Smooth muscle cell (in vitro differentiated cells): ENCODE data around the gene MACROH2A1. TPM values are rescaled to one million over a fixed set of nuclear protein-coding genes. Genes with fewer than 3 reads are reported as not detected.

Source experiments
- DNase-seq: peaks from one replicate; lab custom pipeline; 2025; ENCODE audit not compliant: unreplicated experiment; lab: John Stamatoyannopoulos, UW
- H2AFZ ChIP-seq: fragments of 200-600 bp; sonication (generic); 2 replicates; pipeline ENCODE4 v1.6.0; 2016; ENCODE audit warnings: antibody characterized with exemption, low read depth, mild to moderate bottlenecking
- H3F3A ChIP-seq: fragments of 200-600 bp; sonication (generic); 2 replicates; pipeline ENCODE4 v1.6.0; 2017; ENCODE audit warnings: antibody characterized with exemption, low read depth
- H3K27ac ChIP-seq: fragments of 200-600 bp; sonication (generic); 2 replicates; pipeline ENCODE4 v1.5.1; 2016; ENCODE audit warnings: low read depth, mild to moderate bottlenecking
- H3K27me3 ChIP-seq: fragments of 200-600 bp; sonication (generic); 2 replicates; pipeline ENCODE4 v1.6.1; 2016; ENCODE audit warnings: low read depth, mild to moderate bottlenecking
- H3K36me3 ChIP-seq: fragments of 200-600 bp; sonication (generic); 2 replicates; pipeline ENCODE4 v1.5.1; 2016; ENCODE audit warnings: low read depth
- H3K4me1 ChIP-seq: fragments of 200-600 bp; sonication (generic); 2 replicates; pipeline ENCODE4 v1.5.1; 2016; ENCODE audit warnings: low read depth
- H3K4me2 ChIP-seq: fragments of 200-600 bp; sonication (generic); 2 replicates; pipeline ENCODE4 v1.6.0; 2016; ENCODE audit warnings: mild to moderate bottlenecking
- H3K4me3 ChIP-seq: fragments of 200-600 bp; sonication (generic); 2 replicates; pipeline ENCODE4 v1.5.1; 2016; ENCODE audit warnings: mild to moderate bottlenecking
- H3K79me2 ChIP-seq: fragments of 200-600 bp; sonication (generic); 2 replicates; pipeline ENCODE4 v1.6.0; 2016; ENCODE audit warnings: low read depth, mild to moderate bottlenecking
- H3K9ac ChIP-seq: fragments of 200-600 bp; sonication (generic); 2 replicates; pipeline ENCODE4 v1.6.0; 2016; ENCODE audit warnings: low read depth
- H3K9me3 ChIP-seq: fragments of 200-600 bp; sonication (generic); replicated peaks from 2 replicates; pipeline ENCODE4 v1.5.1; 2016; ENCODE audit warnings: low read depth
- H4K20me1 ChIP-seq: fragments of 200-600 bp; sonication (generic); 2 replicates; pipeline ENCODE4 v1.6.0; 2016; ENCODE audit warnings: low read depth
- CTCF ChIP-seq: fragments of 200-600 bp; sonication (generic); IDR thresholded peaks from 2 replicates; pipeline ENCODE4 v1.5.1; 2017; ENCODE audit warnings: borderline replicate concordance, mild to moderate bottlenecking, antibody characterized with exemption; ENCODE audit not compliant: insufficient read depth, poor library complexity, severe bottlenecking
- WGBS: methylation state at CpG from one replicate; pipeline ENCODE4 v1.1.7; 2016; ENCODE audit warnings: low lambda C conversion rate; 5-methylcytosine and 5-hydroxymethylcytosine counted together
- polyA plus RNA-seq: library from polyadenylated mRNA; unstranded; fragments of >200 nt; fragmentation: Nextera tagmentation; extraction: Ambion mirVana; gene quantifications from 2 replicates; pipeline ENCODE4 v1.2.1, GENCODE V29; 2016
- total RNA-seq: library from RNA; depleted of rRNA; stranded (reverse); fragments of >200 nt; gene quantifications from 2 replicates; pipeline ENCODE4 v1.2.3, GENCODE V29; 2014

MACROH2A1 gene
- total and polyA plus RNA-seq, 2 experiments from 2014 or later: 309 to 371 TPM

- Histone ChIP-seq H3F3A (peaks cover 9% of the 10 kb centered on the region), H4K20me1 (peaks cover 70% of the 10 kb centered on the region), H3K4me1 (peaks cover 6% of the 10 kb centered on the region), H3K4me3 (no peak overlapping the region), H3K27me3 (no peaks in the 10 kb centered on the region), H3K79me2 (peaks cover 89% of the 10 kb centered on the region), H2AFZ (no peak overlapping the region), H3K9me3 (no peaks in the 10 kb centered on the region), H3K9ac (peak overlapping the region; percentile 25), H3K36me3 (peaks cover 9% of the 10 kb centered on the region), H3K4me2 (peak overlapping the region; percentile 50), H3K27ac (peak overlapping the region; percentile 89)
- DNase-seq: no peak
- WGBS: 62% methylated on average over 13 of the region's 13 CpGs
- no peak for TF ChIP-seq CTCF
Measured at GRCh38 chr5:135376961-135377624, 21.9 kb downstream of the MACROH2A1 start.

DNA sequence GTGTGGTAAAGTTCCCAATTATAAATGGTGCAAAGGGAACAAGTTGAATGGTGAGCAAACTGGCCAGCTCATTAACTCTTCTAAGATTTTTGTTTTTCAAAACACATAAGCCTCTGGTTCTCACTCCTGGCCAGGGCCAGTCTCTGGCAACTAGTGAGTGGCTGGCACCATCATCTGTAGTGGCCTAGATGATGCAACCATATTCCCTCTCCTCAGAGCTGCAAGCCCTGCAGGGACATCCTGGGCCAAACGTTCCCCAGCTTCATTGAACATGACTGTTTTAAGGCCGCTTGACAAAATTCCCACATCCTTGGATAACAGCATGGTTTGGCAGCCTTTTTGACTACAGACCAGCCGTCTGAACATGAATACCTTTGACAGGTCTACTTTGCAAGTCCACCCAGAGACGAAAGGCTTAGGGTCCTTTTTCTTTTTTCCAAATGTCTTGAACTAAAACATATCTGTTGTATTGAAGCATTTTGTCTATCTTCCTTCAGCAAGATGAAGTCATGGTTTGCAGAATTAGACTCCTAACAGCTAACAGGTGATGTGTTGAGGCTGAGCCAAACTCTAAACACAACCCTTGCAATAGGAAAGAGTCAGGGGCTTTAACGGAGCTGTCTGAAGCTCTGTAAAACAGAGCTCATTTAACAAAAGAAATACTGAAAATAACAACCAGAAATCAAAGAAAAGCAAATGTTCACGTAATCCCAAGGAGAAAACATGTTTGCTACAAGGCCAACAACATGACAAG is 23.8 kb downstream of the MACROH2A1 start:
- no peak overlapping the region for H3K4me3 ChIP-seq
- no peaks in the 10 kb centered on the region for H3K9me3 ChIP-seq
- H2AFZ ChIP-seq: no peak overlapping the region
- peaks cover 89% of the 10 kb centered on the region for H4K20me1 ChIP-seq
- no peak overlapping the region for H3K4me2 ChIP-seq
- no peak for DNase-seq
- H3K27me3 ChIP-seq: no peaks in the 10 kb centered on the region
- peak overlapping the region; percentile 89 for H3K27ac ChIP-seq
- peaks cover 87% of the 10 kb centered on the region for H3K79me2 ChIP-seq
- peaks cover 6% of the 10 kb centered on the region for H3K4me1 ChIP-seq
- WGBS: 85% methylated on average over 6 of the region's 6 CpGs
- no peak for TF ChIP-seq CTCF
- peaks cover 10% of the 10 kb centered on the region for H3F3A ChIP-seq
- no peak overlapping the region for H3K9ac ChIP-seq
- H3K36me3 ChIP-seq: peaks cover 13% of the 10 kb centered on the region

- H3K4me1 ChIP-seq: peaks cover 6% of the 10 kb centered on the region
- H3K36me3 ChIP-seq: peaks cover 13% of the 10 kb centered on the region
- no peak overlapping the region for H3K4me3 ChIP-seq
- peak overlapping the region; percentile 89 for H3K27ac ChIP-seq
- no peak for DNase-seq
- H4K20me1 ChIP-seq: peaks cover 93% of the 10 kb centered on the region
- no peak overlapping the region for H3K9ac ChIP-seq
- no peak overlapping the region for H3K4me2 ChIP-seq
- H3K27me3 ChIP-seq: no peaks in the 10 kb centered on the region
- peaks cover 94% of the 10 kb centered on the region for H3K79me2 ChIP-seq
- WGBS: 80% methylated on average over 7 of the region's 7 CpGs
- H2AFZ ChIP-seq: no peak overlapping the region
- peaks cover 5% of the 10 kb centered on the region for H3F3A ChIP-seq
- no peak for TF ChIP-seq CTCF
- no peaks in the 10 kb centered on the region for H3K9me3 ChIP-seq
Measured at GRCh38 chr5:135373736-135374515, 25.1 kb downstream of the MACROH2A1 start.
